Calu3 (cell line): ENCODE data around the gene MAPK1. TPM values are rescaled to one million over a fixed set of nuclear protein-coding genes. Genes with fewer than 3 reads are reported as not detected.

Experiments used
- BruUV-seq: library from RNA; stranded (reverse); fragments of 400-500 nt; replicated peaks from 2 replicates; lab custom pipeline; 2021; lab: Mats Ljungman, UMichigan
- CTCF ChIA-PET: fragments of 300-600 bp; sonication (Branson Sonifier 250); formaldehyde crosslinking; loops from one replicate; lab custom pipeline; 2022; ENCODE audit warnings: antibody characterized with exemption; lab: Charles Lee
- DNase-seq: peaks from one replicate; pipeline ENCODE4 v3.0.0; 2022
- H3K27ac Mint-ChIP-seq: one replicate; pipeline ENCODE4 v1.8.0; 2022; ENCODE audit warnings: mixed read lengths; ENCODE audit not compliant: unreplicated experiment
- H3K27me3 Mint-ChIP-seq: one replicate; pipeline ENCODE4 v1.8.0; 2022; ENCODE audit warnings: mixed read lengths; ENCODE audit not compliant: unreplicated experiment
- H3K36me3 Mint-ChIP-seq: one replicate; pipeline ENCODE4 v1.8.0; 2022; ENCODE audit warnings: mild to moderate bottlenecking, moderate library complexity, mixed read lengths; ENCODE audit not compliant: insufficient read depth, unreplicated experiment
- H3K4me1 Mint-ChIP-seq: one replicate; pipeline ENCODE4 v1.8.0; 2022; ENCODE audit warnings: mild to moderate bottlenecking, low read depth, mixed read lengths; ENCODE audit not compliant: unreplicated experiment
- H3K4me3 Mint-ChIP-seq: one replicate; pipeline ENCODE4 v1.8.0; 2022; ENCODE audit warnings: mild to moderate bottlenecking, low read depth, moderate library complexity, mixed read lengths; ENCODE audit not compliant: unreplicated experiment
- H3K9me3 Mint-ChIP-seq: one replicate; pipeline ENCODE4 v1.8.0; 2022; ENCODE audit warnings: low read depth, mixed read lengths; ENCODE audit not compliant: unreplicated experiment
- CTCF ChIP-seq: fragments of 200-600 bp; IDR thresholded peaks from one replicate; pipeline ENCODE4 v1.8.0; 2022; ENCODE audit warnings: antibody characterized with exemption; ENCODE audit not compliant: unreplicated experiment
- intact Hi-C: fragments of 100-400 bp; cut with micrococcal nuclease; formaldehyde crosslinking; loops from one replicate; pipeline ENCODE4 v1.10.0; 2022; ENCODE audit not compliant: unreplicated experiment
- total RNA-seq: library from RNA; stranded (reverse); gene quantifications from 2 replicates; pipeline ENCODE4 v1.2.3, GENCODE V29; 2022

The MAPK1 gene
- total RNA-seq, 1 experiment from 2014 or later = 157 TPM

GRCh38 chr22:21741790-21742189 lies 125.7 kb downstream of the MAPK1 start:
- intact Hi-C loops = no loop called here
- BruUV-seq = no TSS peak
- Mint-ChIP-seq H3K4me3 (no peak overlapping the region), H3K4me1 (no peaks in the 10 kb centered on the region), H3K9me3 (no peaks in the 10 kb centered on the region), H3K36me3 (no peaks in the 10 kb centered on the region), H3K27ac (no peak overlapping the region), H3K27me3 (peaks cover 59% of the 10 kb centered on the region)
- no peak for TF ChIP-seq CTCF
- DNase-seq = no peak
- CTCF ChIA-PET = interaction anchor here (0.6 kb wide), 1 partner anchor 1528 kb away, joined by 4 read pairs; no protein-coding TSS in a partner anchor

GRCh38 chr22:21741059-21741458 lies 126.4 kb downstream of the MAPK1 start:
- Mint-ChIP-seq H3K27me3 (peaks cover 59% of the 10 kb centered on the region), H3K27ac (no peak overlapping the region), H3K4me3 (no peak overlapping the region), H3K4me1 (no peaks in the 10 kb centered on the region), H3K36me3 (no peaks in the 10 kb centered on the region), H3K9me3 (no peaks in the 10 kb centered on the region)
- DNase-seq = no peak
- BruUV-seq = no TSS peak
- intact Hi-C loops = no loop called here
- CTCF ChIA-PET = no interaction called here
- TF ChIP-seq CTCF = no peak

GRCh38 chr22:21739828-21740377 lies 127.5 kb downstream of the MAPK1 start:
- Mint-ChIP-seq H3K36me3 (peaks cover 4% of the 10 kb centered on the region), H3K4me1 (peaks cover 4% of the 10 kb centered on the region), H3K27ac (no peak overlapping the region), H3K4me3 (no peak overlapping the region), H3K9me3 (no peaks in the 10 kb centered on the region), H3K27me3 (peaks cover 59% of the 10 kb centered on the region)
- intact Hi-C loops = no loop called here
- no TSS peak for BruUV-seq
- TF ChIP-seq CTCF = no peak
- CTCF ChIA-PET = no interaction called here
- DNase-seq = no peak

- H3K9me3 Mint-ChIP-seq = no peaks in the 10 kb centered on the region
- intact Hi-C loops = no loop called here
- peaks cover 52% of the 10 kb centered on the region for H3K27me3 Mint-ChIP-seq
- no peak overlapping the region for H3K27ac Mint-ChIP-seq
- no peak overlapping the region for H3K4me3 Mint-ChIP-seq
- peaks cover 8% of the 10 kb centered on the region for H3K36me3 Mint-ChIP-seq
- no TSS peak for BruUV-seq
- DNase-seq = no peak
- peaks cover 13% of the 10 kb centered on the region for H3K4me1 Mint-ChIP-seq
- CTCF ChIA-PET = no interaction called here
- no peak for TF ChIP-seq CTCF
These were observed 128.5 kb downstream of the MAPK1 start for GRCh38 chr22:21738966-21739365.
